Neutrophil (primary cell): ENCODE measurements around the gene ANKRD10.

Experiments used
- H3K27ac ChIP-seq: fragments of 200-600 bp; sonication (generic); 2 replicates; pipeline ENCODE4 v1.5.1; 2016; ENCODE audit warnings: mild to moderate bottlenecking, moderate library complexity
- H3K27me3 ChIP-seq: fragments of 200-600 bp; sonication (generic); 2 replicates; pipeline ENCODE4 v1.6.0; 2016; ENCODE audit warnings: mild to moderate bottlenecking
- H3K36me3 ChIP-seq: fragments of 200-600 bp; sonication (generic); 2 replicates; pipeline ENCODE4 v1.5.1; 2017
- H3K4me1 ChIP-seq, 2 experiments: fragments of 200-600 bp in 1 of 2; sonication (generic) in 1 of 2; 1 replicate in 1 of 2; 2 replicates in 1 of 2; pipeline versions ENCODE4 v1.5.1 to v1.6.1; 2013 to 2016; ENCODE audit warnings: low read depth in 1 of 2, low read length in 1 of 2, mild to moderate bottlenecking in 1 of 2, moderate library complexity in 1 of 2; ENCODE audit not compliant: control insufficient read depth in 1 of 2, insufficient read depth in 1 of 2
- H3K4me3 ChIP-seq, 2 experiments: fragments of 200-600 bp in 1 of 2; sonication (generic) in 1 of 2; 1 replicate in 1 of 2; 2 replicates in 1 of 2; pipeline ENCODE4 v1.5.1; 2013 to 2016; ENCODE audit warnings: low read depth in 1 of 2, low read length in 1 of 2, mild to moderate bottlenecking in 1 of 2, moderate library complexity in 1 of 2
- H3K9me3 ChIP-seq: fragments of 200-600 bp; sonication (generic); 2 replicates; pipeline ENCODE4 v1.5.1; 2016
- TF ChIP-seq, protein P1 (sequence below): fragments of 200-600 bp; sonication (generic); IDR thresholded peaks from 2 replicates; pipeline ENCODE4 v1.5.1; 2016; ENCODE audit warnings: antibody characterized with exemption

Gene ANKRD10

DNA sequence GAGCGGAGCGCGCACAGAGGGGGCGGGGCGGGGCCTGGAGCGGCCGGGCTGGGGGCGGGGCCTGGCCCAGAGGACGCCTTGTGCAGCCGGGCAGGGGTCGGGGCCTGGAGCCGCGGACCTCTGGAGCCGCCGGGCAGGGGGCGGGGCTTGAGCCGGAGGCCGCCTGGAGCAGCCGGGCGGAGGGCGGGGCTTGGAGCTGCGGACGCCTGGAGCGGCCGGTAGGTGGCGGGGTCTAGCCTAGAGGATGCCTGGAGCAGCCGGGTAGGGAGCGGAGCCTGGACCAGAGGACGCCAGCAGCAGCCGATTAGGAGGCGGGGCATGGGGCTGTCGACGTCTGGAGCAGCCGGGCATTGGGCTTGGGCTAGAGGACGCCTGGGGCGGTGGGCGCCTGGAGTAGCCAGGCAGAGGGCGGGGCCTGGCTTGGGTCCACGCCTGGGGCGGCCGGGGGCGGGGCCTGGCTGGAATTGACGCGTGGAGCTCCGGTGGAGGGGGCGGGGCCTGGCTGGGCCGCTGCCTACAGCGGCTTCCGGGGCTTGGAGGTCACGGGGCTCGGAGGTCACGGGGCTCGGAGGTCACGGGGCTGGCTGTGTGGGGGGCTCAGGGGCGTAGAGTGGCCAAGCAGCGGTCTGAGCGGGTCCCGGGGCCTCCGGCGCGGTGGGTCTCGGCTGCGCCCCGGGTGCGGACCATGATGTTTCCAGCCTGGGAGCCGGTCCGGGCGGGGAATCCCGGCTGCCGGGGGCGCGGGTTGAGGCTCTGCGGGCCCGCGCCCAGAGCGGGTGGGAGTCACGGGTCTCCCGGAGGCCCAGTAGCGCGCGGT, at the start of gene ANKRD10:
Gene ANKRD10, minus strand, starts transcription at position 13 of the 817 bp plus-strand sequence. CDS start 135 bp downstream, outside the sequence.
- H3K36me3 ChIP-seq, result no peaks in the 10 kb centered on the region
- no peaks in the 10 kb centered on the region for H3K9me3 ChIP-seq
- H3K27ac ChIP-seq, result peak within 1 kb of the TSS; percentile 94
- H3K27me3 ChIP-seq, result peaks cover 6% of the 10 kb centered on the region
- peak within 1 kb of the TSS; percentile 92 to 94 for H3K4me3 ChIP-seq
- TF ChIP-seq, protein P1, sequence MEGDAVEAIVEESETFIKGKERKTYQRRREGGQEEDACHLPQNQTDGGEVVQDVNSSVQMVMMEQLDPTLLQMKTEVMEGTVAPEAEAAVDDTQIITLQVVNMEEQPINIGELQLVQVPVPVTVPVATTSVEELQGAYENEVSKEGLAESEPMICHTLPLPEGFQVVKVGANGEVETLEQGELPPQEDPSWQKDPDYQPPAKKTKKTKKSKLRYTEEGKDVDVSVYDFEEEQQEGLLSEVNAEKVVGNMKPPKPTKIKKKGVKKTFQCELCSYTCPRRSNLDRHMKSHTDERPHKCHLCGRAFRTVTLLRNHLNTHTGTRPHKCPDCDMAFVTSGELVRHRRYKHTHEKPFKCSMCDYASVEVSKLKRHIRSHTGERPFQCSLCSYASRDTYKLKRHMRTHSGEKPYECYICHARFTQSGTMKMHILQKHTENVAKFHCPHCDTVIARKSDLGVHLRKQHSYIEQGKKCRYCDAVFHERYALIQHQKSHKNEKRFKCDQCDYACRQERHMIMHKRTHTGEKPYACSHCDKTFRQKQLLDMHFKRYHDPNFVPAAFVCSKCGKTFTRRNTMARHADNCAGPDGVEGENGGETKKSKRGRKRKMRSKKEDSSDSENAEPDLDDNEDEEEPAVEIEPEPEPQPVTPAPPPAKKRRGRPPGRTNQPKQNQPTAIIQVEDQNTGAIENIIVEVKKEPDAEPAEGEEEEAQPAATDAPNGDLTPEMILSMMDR, result peak; percentile 100
- H3K4me1 ChIP-seq, result peaks cover 35% of the 10 kb centered on the region in 2 experiments

DNA sequence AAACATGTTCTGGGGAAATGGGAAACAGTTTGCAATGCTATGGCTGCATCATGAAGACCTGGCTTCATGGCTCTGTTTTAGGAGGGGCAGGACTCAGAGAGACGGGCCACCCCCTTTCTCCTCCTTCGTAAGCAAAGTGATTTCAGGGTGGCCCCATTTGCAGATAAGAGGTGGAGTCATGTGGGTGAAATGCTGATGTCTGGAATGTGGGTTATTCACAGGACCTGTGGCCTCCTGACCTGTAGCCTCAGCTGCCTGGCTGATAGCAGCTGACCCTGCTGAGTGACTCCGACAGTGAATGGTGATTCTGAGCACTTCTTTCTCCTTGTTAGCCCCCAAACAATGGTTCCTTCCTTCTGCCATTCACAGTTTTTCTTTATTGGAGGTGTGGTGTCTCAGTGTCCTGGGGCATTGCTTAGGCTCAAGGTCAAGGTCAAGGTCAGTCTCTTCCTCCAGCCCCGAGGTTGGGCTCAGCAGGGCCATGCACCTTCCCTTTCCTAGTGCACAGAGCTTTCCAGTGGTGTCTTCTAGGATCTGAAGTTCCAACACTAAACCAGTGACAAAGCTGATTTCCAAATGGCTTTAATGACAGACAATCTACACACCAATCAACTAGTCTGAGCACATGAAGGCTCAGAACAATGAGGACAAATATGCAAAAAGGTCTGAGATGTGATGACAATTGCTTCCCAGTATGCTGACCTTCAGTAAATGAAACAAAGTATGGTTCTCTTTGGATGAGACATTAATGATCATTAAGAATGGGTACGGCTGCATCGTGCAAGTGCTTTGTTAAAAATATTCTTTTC, 49.6 kb upstream of the ANKRD10 start:
- H3K27me3 ChIP-seq, result no peaks in the 10 kb centered on the region
- H3K9me3 ChIP-seq, result peaks cover 5% of the 10 kb centered on the region
- TF ChIP-seq, protein P1, result no peak
- H3K27ac ChIP-seq, result no peak overlapping the region
- no peaks in the 10 kb centered on the region for H3K4me1 ChIP-seq
- no peak overlapping the region for H3K4me3 ChIP-seq
- H3K36me3 ChIP-seq, result no peaks in the 10 kb centered on the region

DNA sequence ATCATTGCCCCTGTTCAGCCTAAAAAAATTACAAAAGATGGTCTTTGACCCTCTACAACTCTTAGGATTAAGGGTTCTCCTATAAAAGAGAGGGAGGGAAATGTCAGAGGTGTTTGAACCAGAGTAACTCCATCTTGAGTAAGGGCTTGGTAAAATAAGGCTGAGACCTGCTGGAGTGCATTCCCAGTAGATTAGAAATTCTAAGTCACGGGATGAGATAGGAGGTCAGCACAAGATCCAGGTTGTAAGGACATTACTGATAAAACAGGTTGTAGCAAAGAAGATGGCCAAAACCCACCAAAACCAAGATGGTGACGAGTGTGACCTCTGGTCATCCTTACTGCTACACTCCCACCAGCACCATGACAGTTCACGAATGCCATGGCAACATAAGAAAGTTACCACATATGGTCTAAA, 48.7 kb upstream of the ANKRD10 start:
- Histone ChIP-seq H3K27ac (no peak overlapping the region), H3K4me3 (no peak overlapping the region), H3K9me3 (peaks cover 5% of the 10 kb centered on the region), H3K27me3 (no peaks in the 10 kb centered on the region), H3K36me3 (no peaks in the 10 kb centered on the region), H3K4me1 (no peaks in the 10 kb centered on the region)
- TF ChIP-seq, protein P1, result no peak

DNA sequence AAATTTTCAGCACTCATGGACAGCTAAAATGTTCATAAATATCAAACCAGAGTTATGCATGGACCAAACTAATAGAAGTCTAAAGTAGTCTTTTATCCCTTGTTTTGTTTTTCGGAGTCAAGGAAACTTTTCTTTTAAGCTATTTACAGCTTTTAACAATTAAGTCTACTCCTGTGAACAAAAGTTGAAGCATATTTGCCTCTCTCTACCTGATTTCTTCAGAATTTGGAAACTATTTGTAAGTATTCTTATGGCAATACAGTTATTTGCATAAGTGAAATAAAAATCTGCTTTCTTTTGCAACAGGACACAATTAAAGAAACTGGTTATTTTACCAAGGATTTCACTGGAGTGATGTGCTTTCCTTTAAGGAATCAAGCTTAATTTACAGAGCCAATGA, 47.1 kb upstream of the ANKRD10 start:
- H3K9me3 ChIP-seq, result peaks cover 5% of the 10 kb centered on the region
- TF ChIP-seq, protein P1, result no peak
- no peak overlapping the region for H3K4me3 ChIP-seq
- H3K27me3 ChIP-seq, result no peaks in the 10 kb centered on the region
- no peaks in the 10 kb centered on the region for H3K36me3 ChIP-seq
- no peak overlapping the region for H3K27ac ChIP-seq
- no peaks in the 10 kb centered on the region for H3K4me1 ChIP-seq

DNA sequence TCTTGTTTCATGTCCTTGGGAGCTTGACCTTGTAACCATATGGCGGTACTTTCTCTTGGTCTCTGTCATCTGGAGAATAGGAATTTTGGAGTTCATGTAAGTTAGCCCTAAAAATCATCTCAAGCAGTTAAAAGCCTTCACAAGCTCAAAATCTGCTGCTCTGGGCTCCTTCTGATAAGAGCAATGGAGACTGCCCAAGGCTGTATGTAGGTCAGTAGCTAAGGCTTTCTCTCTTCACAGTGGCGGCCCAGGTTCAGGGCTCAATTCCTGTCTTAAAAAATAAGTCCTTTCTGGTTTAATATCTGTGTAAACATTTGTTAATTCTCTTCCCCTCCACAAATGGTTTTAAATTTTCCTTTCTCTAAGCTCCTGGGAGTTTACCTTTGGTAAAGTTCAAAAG, 45.3 kb upstream of the ANKRD10 start:
- no peaks in the 10 kb centered on the region for H3K36me3 ChIP-seq
- TF ChIP-seq, protein P1, result no peak
- H3K4me3 ChIP-seq, result no peak overlapping the region
- no peaks in the 10 kb centered on the region for H3K4me1 ChIP-seq
- H3K27ac ChIP-seq, result no peak overlapping the region
- no peaks in the 10 kb centered on the region for H3K27me3 ChIP-seq
- H3K9me3 ChIP-seq, result no peaks in the 10 kb centered on the region
